Liver (tissue), 9 donors: ENCODE data around the gene ARHGAP28. TPM values are rescaled to one million over a fixed set of nuclear protein-coding genes. Genes with fewer than 3 reads are reported as not detected.

ENCODE experiments used
- DNase-seq: peaks from one replicate; pipeline ENCODE4 v3.0.0-alpha.2; 2017; ENCODE audit warnings: low spot score
- H3K27ac ChIP-seq, 2 donors: one replicate each; pipeline ENCODE4 v1.7.0; 2013; ENCODE audit warnings: inconsistent platforms in 2 of 2, low read length in 2 of 2, control low read depth in 1 of 2, low read depth in 1 of 2, mild to moderate bottlenecking in 1 of 2
- H3K27me3 ChIP-seq, 4 donors: one replicate each; pipeline versions ENCODE4 v1.6.1 to v1.7.0; 2013; ENCODE audit warnings: low read length in 3 of 4, inconsistent platforms in 1 of 4, mild to moderate bottlenecking in 1 of 4, moderate library complexity in 1 of 4; ENCODE audit not compliant: control insufficient read depth in 4 of 4, insufficient read depth in 4 of 4
- H3K36me3 ChIP-seq, 4 donors: one replicate each; pipeline versions ENCODE4 v1.6.1 to v1.7.0; 2013; ENCODE audit warnings: low read length in 3 of 4, mild to moderate bottlenecking in 3 of 4, low read depth in 1 of 4, moderate library complexity in 1 of 4; ENCODE audit not compliant: control insufficient read depth in 4 of 4, insufficient read depth in 3 of 4
- H3K4me1 ChIP-seq, 4 donors: one replicate each; pipeline versions ENCODE4 v1.6.1 to v1.7.0; 2013; ENCODE audit warnings: low read length in 3 of 4, mild to moderate bottlenecking in 3 of 4, moderate library complexity in 1 of 4; ENCODE audit not compliant: control insufficient read depth in 4 of 4, insufficient read depth in 4 of 4
- H3K4me3 ChIP-seq, 3 donors: one replicate each; pipeline versions ENCODE4 v1.6.1 to v1.7.0; 2013; ENCODE audit warnings: low read length in 3 of 3, control low read depth in 1 of 3, low read depth in 1 of 3, mild to moderate bottlenecking in 1 of 3
- H3K9ac ChIP-seq, 2 donors: one replicate each; pipeline ENCODE4 v1.7.0; 2013; ENCODE audit warnings: low read length in 2 of 2, mild to moderate bottlenecking in 2 of 2, moderate library complexity in 2 of 2, control low read depth in 1 of 2, low read depth in 1 of 2
- H3K9me3 ChIP-seq, 4 donors: one replicate each; pipeline versions ENCODE4 v1.6.1 to v1.7.0; 2013; ENCODE audit warnings: low read length in 3 of 4; ENCODE audit not compliant: control insufficient read depth in 4 of 4
- EGR1 ChIP-seq, 2 donors: IDR thresholded peaks; 2 replicates each; pipeline ENCODE4 v1.6.1; 2016 to 2018; ENCODE audit warnings: antibody characterized with exemption in 2 of 2, low read depth in 2 of 2
- FOXA2 ChIP-seq: IDR thresholded peaks from 2 replicates; pipeline ENCODE4 v1.6.1; 2016; ENCODE audit warnings: antibody characterized with exemption
- GABPA ChIP-seq, 2 donors: IDR thresholded peaks in 1 of 2; conservative IDR thresholded peaks in 1 of 2; 2 replicates each; pipeline ENCODE4 v1.6.1; 2016; ENCODE audit warnings: antibody characterized with exemption in 2 of 2, mild to moderate bottlenecking in 1 of 2, moderate library complexity in 1 of 2
- HNF4A ChIP-seq, 2 donors: conservative IDR thresholded peaks; 2 replicates each; pipeline ENCODE4 v1.6.1; 2016; ENCODE audit warnings: antibody characterized with exemption in 2 of 2, mild to moderate bottlenecking in 2 of 2
- HNF4G ChIP-seq: IDR thresholded peaks from 2 replicates; pipeline ENCODE4 v1.6.1; 2016; ENCODE audit warnings: antibody characterized with exemption
- JUND ChIP-seq, 2 donors: IDR thresholded peaks; 2 replicates each; pipeline ENCODE4 v1.6.1; 2016; ENCODE audit warnings: antibody characterized with exemption in 2 of 2
- NR2F2 ChIP-seq: IDR thresholded peaks from 2 replicates; pipeline ENCODE4 v1.6.1; 2016; ENCODE audit warnings: antibody characterized with exemption
- RAD21 ChIP-seq, 2 donors: IDR thresholded peaks; 2 replicates each; pipeline ENCODE4 v1.6.1; 2016; ENCODE audit warnings: antibody characterized with exemption in 2 of 2, mild to moderate bottlenecking in 2 of 2
- SP1 ChIP-seq: IDR thresholded peaks from 2 replicates; pipeline ENCODE4 v1.6.1; 2018; ENCODE audit warnings: antibody characterized with exemption, mild to moderate bottlenecking
- TAF1 ChIP-seq: conservative IDR thresholded peaks from 2 replicates; pipeline ENCODE4 v1.6.1; 2016; ENCODE audit warnings: antibody characterized with exemption, mild to moderate bottlenecking
- YY1 ChIP-seq: IDR thresholded peaks from 2 replicates; pipeline ENCODE4 v1.6.1; 2016; ENCODE audit warnings: antibody characterized with exemption, mild to moderate bottlenecking
- WGBS: extraction: QIAGEN DNeasy Blood & Tissue Kit; methylation state at CpG from one replicate; pipeline ENCODE4 v1.1.7; 2013; 5-methylcytosine and 5-hydroxymethylcytosine counted together
- polyA plus RNA-seq, 2 donors: library from polyadenylated mRNA; stranded (reverse) in 1 of 2; unstranded in 1 of 2; fragments of 200-250 nt in 1 of 2; fragments of >200 nt in 1 of 2; fragmentation: Nextera tagmentation in 1 of 2; extraction: Ambion mirVana in 1 of 2; gene quantifications; one replicate each; pipeline versions ENCODE4 v1.2.1 to v1.2.3, GENCODE V29; 2013 to 2015
- total RNA-seq, 2 donors: library from RNA; depleted of rRNA; stranded (reverse); fragments of >200 nt; gene quantifications; one replicate each; pipeline ENCODE4 v1.2.3, GENCODE V29; 2014
- TF ChIP-seq, protein P1 (sequence below): IDR thresholded peaks from 2 replicates; pipeline ENCODE4 v1.6.1; 2016; ENCODE audit warnings: antibody characterized with exemption
- TF ChIP-seq, protein P2 (sequence below): IDR thresholded peaks from 2 replicates; pipeline ENCODE4 v1.6.1; 2016; ENCODE audit warnings: antibody characterized with exemption
- TF ChIP-seq, protein P3 (sequence below): fragments of 150-350 bp; IDR thresholded peaks from 2 replicates; pipeline ENCODE4 v1.5.1; 2017; ENCODE audit warnings: improper control_type of control experiment, low read depth, low read length; ENCODE audit not compliant: missing input control
- TF ChIP-seq, protein P4 (sequence below): IDR thresholded peaks from 2 replicates; pipeline ENCODE4 v1.6.1; 2016; ENCODE audit warnings: antibody characterized with exemption, mild to moderate bottlenecking
- TF ChIP-seq, protein P5 (sequence below): IDR thresholded peaks from 2 replicates; pipeline ENCODE4 v1.6.1; 2016; ENCODE audit warnings: antibody characterized with exemption
- donor health status: healthy.
- donor health status: healthy.
- donor health status: healthy.
- donor health status: healthy.
- donor health status: healthy.

Gene ARHGAP28
- total and polyA plus RNA-seq, 4 donors: 0.14 to 2.1 (median 0.69) TPM

DNA sequence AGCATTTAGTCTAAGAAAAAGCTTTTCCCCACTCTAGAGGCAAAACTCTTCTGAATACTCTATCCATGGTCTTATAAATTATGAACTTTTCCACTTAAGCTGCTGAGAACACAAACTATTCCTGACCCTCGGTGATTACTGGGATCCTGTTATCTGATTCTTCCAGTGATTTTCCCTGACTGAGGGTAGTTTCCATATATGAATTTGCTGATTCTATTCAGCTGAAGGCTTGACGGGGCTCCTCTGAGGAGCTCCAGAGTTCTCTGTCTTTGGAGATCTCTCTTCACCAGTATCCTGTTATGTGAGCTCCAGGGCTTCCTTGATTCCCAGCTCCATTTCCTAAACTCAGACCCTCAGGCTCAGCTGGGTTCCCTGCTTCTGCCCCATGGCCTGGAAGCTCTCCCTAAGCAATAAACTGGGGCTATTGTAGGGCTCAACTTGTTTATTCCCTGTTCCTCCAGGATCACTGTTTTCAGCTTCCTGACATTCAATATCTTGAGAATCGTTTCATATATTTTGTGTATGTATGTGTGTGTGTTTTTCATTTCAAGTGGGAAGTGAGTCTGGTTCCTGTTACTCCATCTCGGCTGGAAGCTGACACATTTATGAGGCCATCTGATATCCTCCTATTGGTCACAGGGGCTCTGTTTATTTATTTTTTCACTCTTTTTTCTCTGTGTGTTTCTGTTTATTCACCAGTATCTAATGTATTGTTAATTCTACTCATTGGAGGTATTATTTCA, 78.2 kb downstream of the ARHGAP28 start:
- no peaks in the 10 kb centered on the region for H3K4me1 ChIP-seq
- TF ChIP-seq, protein P1, sequence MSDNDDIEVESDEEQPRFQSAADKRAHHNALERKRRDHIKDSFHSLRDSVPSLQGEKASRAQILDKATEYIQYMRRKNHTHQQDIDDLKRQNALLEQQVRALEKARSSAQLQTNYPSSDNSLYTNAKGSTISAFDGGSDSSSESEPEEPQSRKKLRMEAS: no peak
- TF ChIP-seq SP1: no peak
- TF ChIP-seq NR2F2: no peak
- no peak for TF ChIP-seq JUND (IDR thresholded peaks at IDR 0.05)
- TF ChIP-seq HNF4A (conservative IDR thresholded peaks at IDR 0.05): no peak
- no peak for TF ChIP-seq RAD21 (IDR thresholded peaks at IDR 0.05)
- TF ChIP-seq FOXA2: no peak
- TF ChIP-seq, protein P2, sequence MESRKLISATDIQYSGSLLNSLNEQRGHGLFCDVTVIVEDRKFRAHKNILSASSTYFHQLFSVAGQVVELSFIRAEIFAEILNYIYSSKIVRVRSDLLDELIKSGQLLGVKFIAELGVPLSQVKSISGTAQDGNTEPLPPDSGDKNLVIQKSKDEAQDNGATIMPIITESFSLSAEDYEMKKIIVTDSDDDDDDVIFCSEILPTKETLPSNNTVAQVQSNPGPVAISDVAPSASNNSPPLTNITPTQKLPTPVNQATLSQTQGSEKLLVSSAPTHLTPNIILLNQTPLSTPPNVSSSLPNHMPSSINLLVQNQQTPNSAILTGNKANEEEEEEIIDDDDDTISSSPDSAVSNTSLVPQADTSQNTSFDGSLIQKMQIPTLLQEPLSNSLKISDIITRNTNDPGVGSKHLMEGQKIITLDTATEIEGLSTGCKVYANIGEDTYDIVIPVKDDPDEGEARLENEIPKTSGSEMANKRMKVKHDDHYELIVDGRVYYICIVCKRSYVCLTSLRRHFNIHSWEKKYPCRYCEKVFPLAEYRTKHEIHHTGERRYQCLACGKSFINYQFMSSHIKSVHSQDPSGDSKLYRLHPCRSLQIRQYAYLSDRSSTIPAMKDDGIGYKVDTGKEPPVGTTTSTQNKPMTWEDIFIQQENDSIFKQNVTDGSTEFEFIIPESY: no peak
- TF ChIP-seq YY1: no peak
- no peak for TF ChIP-seq GABPA (IDR thresholded peaks at IDR 0.05 in 1 of 2, conservative IDR thresholded peaks at IDR 0.05 in 1 of 2)
- TF ChIP-seq TAF1: no peak
- TF ChIP-seq, protein P3, sequence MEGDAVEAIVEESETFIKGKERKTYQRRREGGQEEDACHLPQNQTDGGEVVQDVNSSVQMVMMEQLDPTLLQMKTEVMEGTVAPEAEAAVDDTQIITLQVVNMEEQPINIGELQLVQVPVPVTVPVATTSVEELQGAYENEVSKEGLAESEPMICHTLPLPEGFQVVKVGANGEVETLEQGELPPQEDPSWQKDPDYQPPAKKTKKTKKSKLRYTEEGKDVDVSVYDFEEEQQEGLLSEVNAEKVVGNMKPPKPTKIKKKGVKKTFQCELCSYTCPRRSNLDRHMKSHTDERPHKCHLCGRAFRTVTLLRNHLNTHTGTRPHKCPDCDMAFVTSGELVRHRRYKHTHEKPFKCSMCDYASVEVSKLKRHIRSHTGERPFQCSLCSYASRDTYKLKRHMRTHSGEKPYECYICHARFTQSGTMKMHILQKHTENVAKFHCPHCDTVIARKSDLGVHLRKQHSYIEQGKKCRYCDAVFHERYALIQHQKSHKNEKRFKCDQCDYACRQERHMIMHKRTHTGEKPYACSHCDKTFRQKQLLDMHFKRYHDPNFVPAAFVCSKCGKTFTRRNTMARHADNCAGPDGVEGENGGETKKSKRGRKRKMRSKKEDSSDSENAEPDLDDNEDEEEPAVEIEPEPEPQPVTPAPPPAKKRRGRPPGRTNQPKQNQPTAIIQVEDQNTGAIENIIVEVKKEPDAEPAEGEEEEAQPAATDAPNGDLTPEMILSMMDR: no peak
- TF ChIP-seq HNF4G: no peak
- TF ChIP-seq EGR1 (IDR thresholded peaks at IDR 0.05; ENCODE audit: low read depth in 2 of 2): no peak
- TF ChIP-seq, protein P4, sequence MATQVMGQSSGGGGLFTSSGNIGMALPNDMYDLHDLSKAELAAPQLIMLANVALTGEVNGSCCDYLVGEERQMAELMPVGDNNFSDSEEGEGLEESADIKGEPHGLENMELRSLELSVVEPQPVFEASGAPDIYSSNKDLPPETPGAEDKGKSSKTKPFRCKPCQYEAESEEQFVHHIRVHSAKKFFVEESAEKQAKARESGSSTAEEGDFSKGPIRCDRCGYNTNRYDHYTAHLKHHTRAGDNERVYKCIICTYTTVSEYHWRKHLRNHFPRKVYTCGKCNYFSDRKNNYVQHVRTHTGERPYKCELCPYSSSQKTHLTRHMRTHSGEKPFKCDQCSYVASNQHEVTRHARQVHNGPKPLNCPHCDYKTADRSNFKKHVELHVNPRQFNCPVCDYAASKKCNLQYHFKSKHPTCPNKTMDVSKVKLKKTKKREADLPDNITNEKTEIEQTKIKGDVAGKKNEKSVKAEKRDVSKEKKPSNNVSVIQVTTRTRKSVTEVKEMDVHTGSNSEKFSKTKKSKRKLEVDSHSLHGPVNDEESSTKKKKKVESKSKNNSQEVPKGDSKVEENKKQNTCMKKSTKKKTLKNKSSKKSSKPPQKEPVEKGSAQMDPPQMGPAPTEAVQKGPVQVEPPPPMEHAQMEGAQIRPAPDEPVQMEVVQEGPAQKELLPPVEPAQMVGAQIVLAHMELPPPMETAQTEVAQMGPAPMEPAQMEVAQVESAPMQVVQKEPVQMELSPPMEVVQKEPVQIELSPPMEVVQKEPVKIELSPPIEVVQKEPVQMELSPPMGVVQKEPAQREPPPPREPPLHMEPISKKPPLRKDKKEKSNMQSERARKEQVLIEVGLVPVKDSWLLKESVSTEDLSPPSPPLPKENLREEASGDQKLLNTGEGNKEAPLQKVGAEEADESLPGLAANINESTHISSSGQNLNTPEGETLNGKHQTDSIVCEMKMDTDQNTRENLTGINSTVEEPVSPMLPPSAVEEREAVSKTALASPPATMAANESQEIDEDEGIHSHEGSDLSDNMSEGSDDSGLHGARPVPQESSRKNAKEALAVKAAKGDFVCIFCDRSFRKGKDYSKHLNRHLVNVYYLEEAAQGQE: no peak
- no peak overlapping the region for H3K27ac ChIP-seq
- no peak for DNase-seq
- H3K4me3 ChIP-seq: no peak overlapping the region
- peaks cover 0 to under 1% (median 0%) of the 10 kb centered on the region in 4 donors for H3K9me3 ChIP-seq
- no peak overlapping the region for H3K9ac ChIP-seq
- no peaks in the 10 kb centered on the region for H3K27me3 ChIP-seq
- H3K36me3 ChIP-seq: no peaks in the 10 kb centered on the region
- WGBS: 58% methylated on average over 4 of the region's 4 CpGs

DNA sequence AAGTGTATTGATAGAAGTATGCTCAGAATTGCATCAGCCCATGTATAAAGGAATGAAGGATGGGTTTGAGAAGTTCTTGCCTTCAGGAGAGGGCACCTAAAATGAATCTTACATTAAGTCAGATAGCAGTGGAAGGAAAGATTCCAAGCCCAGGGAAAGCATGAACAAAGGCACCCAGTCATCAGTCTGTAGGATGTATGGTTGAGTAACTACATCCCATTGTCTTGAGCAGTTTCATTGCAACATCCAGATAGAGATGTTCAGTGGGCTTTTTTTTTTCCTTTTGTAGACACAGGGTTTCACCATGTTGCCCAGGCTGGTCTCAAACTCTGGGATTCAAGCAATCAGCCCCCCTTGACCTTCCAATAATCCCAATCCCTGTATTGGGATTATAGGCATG, 80.7 kb downstream of the ARHGAP28 start:
- DNase-seq: no peak
- Histone ChIP-seq H3K9ac (no peak overlapping the region), H3K36me3 (no peaks in the 10 kb centered on the region)

More for the DNA sequence above, 80.7 kb downstream of the ARHGAP28 start:
- TF ChIP-seq HNF4G (no peak), JUND (IDR thresholded peaks at IDR 0.05) (no peak)
- TF ChIP-seq, protein P5, sequence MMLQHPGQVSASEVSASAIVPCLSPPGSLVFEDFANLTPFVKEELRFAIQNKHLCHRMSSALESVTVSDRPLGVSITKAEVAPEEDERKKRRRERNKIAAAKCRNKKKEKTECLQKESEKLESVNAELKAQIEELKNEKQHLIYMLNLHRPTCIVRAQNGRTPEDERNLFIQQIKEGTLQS: no peak
- no peaks in the 10 kb centered on the region for H3K4me1 ChIP-seq
- no peaks in the 10 kb centered on the region for H3K27me3 ChIP-seq
- H3K27ac ChIP-seq: no peak overlapping the region
- no peaks in the 10 kb centered on the region for H3K9me3 ChIP-seq
- no peak overlapping the region for H3K4me3 ChIP-seq
